NCI-H69 (cell line): ENCODE measurements around the gene UBXN6.
A peak's percentile ranks its signal among the peaks of the same experiment; 100 is the strongest.

Experiments used
- DNase-seq: peaks from one replicate; lab custom pipeline; 2025; lab: John Stamatoyannopoulos, UW

UBXN6 gene

GRCh38 chr19:4457654-4458395 lies at the start of gene UBXN6:
Gene UBXN6 (minus strand): TSS chr19:4457794. CDS start chr19:4457697, 97 bp downstream.
- peak; percentile 99 for DNase-seq

GRCh38 chr19:4507150-4507452 lies 49.5 kb upstream of the UBXN6 start:
- DNase-seq = no peak

GRCh38 chr19:4506449-4507149 lies 49.0 kb upstream of the UBXN6 start:
- DNase-seq = no peak

- DNase-seq = no peak
These were observed 48.2 kb upstream of the UBXN6 start for GRCh38 chr19:4505570-4506448.

GRCh38 chr19:4504891-4505569 lies 47.4 kb upstream of the UBXN6 start:
- DNase-seq = no peak

- DNase-seq = no peak
These were observed 46.7 kb upstream of the UBXN6 start for GRCh38 chr19:4504297-4504701.

GRCh38 chr19:4503825-4504170 lies 46.2 kb upstream of the UBXN6 start:
- no peak for DNase-seq

- peak; percentile 23 for DNase-seq
These were observed 45.7 kb upstream of the UBXN6 start for GRCh38 chr19:4503132-4503824.

- no peak for DNase-seq
These were observed 44.9 kb upstream of the UBXN6 start for GRCh38 chr19:4502282-4503131.

- no peak for DNase-seq
These were observed 44.1 kb upstream of the UBXN6 start for GRCh38 chr19:4501691-4502090.

GRCh38 chr19:4500841-4501591 lies 43.4 kb upstream of the UBXN6 start:
- DNase-seq = no peak

- no peak for DNase-seq
These were observed 42.3 kb upstream of the UBXN6 start for GRCh38 chr19:4499855-4500254.

GRCh38 chr19:4499318-4499717 lies 41.7 kb upstream of the UBXN6 start:
- DNase-seq = no peak

- no peak for DNase-seq
These were observed 41.1 kb upstream of the UBXN6 start for GRCh38 chr19:4498694-4499093.

- no peak for DNase-seq
These were observed 40.3 kb upstream of the UBXN6 start for GRCh38 chr19:4497770-4498389.

GRCh38 chr19:4496304-4496703 lies 38.7 kb upstream of the UBXN6 start:
- no peak for DNase-seq

- DNase-seq = no peak
These were observed 37.9 kb upstream of the UBXN6 start for GRCh38 chr19:4495471-4495870.

- DNase-seq = no peak
These were observed 37.1 kb upstream of the UBXN6 start for GRCh38 chr19:4494691-4495064.

- DNase-seq = no peak
These were observed 36.5 kb upstream of the UBXN6 start for GRCh38 chr19:4493929-4494690.
